ENCODE measurements around the gene CLASRP. TPM values are rescaled to one million over a fixed set of nuclear protein-coding genes. Genes with fewer than 3 reads are reported as not detected.

Gene CLASRP
- total and polyA plus RNA-seq, 9 of the 15 experiments (the other 6 are each of a cell fraction or from before 2014, with no cell fraction given), result 0.94 to 86.3 (median 44.0) TPM

GRCh38 chr19:45003485-45003884, 35.4 kb upstream of the CLASRP start (continued):
- TF ChIP-seq PBX2 (CRISPR knock-in tag; IDR thresholded peaks at IDR 0.05; ENCODE audit: low read depth) (no peak), PBX2 (tag; conservative IDR thresholded peaks at IDR 0.05; ENCODE audit: low read depth) (no peak), HDAC2 (IDR thresholded peaks at IDR 0.05) (peak; percentile 82; the same call in 1 of the 2 replicates), RBM39 (optimal IDR thresholded peaks at IDR 0.05; ENCODE audit: low read depth, low read length) (no peak), GMEB1 (CRISPR knock-in tag; IDR thresholded peaks at IDR 0.05) (no peak), ZNF174 (CRISPR knock-in tag; IDR thresholded peaks at IDR 0.05) (no peak), NFXL1 (CRISPR knock-in tag; IDR thresholded peaks at IDR 0.05) (no peak), FOXP4 (CRISPR knock-in tag; IDR thresholded peaks at IDR 0.05; ENCODE audit: borderline replicate concordance) (no peak), TFAM (CRISPR knock-in tag; conservative IDR thresholded peaks at IDR 0.05) (no peak), ESRRA (IDR thresholded peaks at IDR 0.05; ENCODE audit: borderline replicate concordance, low read depth) (no peak), ZNF277 (CRISPR knock-in tag; IDR thresholded peaks at IDR 0.05; ENCODE audit: borderline replicate concordance) (no peak), BRD4 (IDR thresholded peaks at IDR 0.05) (no peak), NCOA2 (IDR thresholded peaks at IDR 0.05; ENCODE audit: partially characterized antibody in 2 of 2) (no peak), E2F4 (CRISPR knock-in tag; IDR thresholded peaks at IDR 0.05; ENCODE audit: low read depth) (no peak), ZNF511 (CRISPR knock-in tag; IDR thresholded peaks at IDR 0.05) (no peak), TARDBP (IDR thresholded peaks at IDR 0.05) (no peak), ZBTB26 (CRISPR knock-in tag; IDR thresholded peaks at IDR 0.05) (no peak), RBM25 (IDR thresholded peaks at IDR 0.05; ENCODE audit: low read depth, low read length, severe bottlenecking) (peak; percentile 97)
